ENCODE results near the gene DLGAP1. TPM values are rescaled to one million over a fixed set of nuclear protein-coding genes. Genes with fewer than 3 reads are reported as not detected.

DLGAP1 gene
- polyA plus RNA-seq, 1 donor from 2014 or later, result 4.5 TPM

DNA sequence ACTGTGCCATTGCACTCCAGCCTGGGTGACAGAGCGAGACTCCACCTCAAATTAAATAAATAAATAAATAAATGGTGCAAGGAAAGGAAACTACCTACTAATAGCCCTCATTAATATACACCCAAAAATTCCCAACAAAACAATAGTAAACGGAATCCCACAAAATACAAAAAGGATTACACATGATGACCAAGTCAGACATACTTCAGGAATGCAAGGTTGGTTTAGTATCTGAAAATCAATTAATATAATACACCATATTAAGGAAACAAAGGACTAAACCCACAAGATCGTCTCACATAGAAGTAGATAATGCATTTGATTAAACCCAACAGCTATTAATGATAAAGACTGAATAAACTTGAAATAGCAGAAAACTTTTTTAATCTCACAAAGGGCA is 697.7 kb downstream of the DLGAP1 start:
- Histone ChIP-seq H3F3A (ENCODE audit: insufficient read depth, low read length, poor library complexity, severe bottlenecking) (no peaks in the 10 kb centered on the region), H3K79me2 (replicated peaks; ENCODE audit: insufficient read depth, low read length) (no peaks in the 10 kb centered on the region), H3K9me2 (ENCODE audit: insufficient read depth, low read length) (no peaks in the 10 kb centered on the region), H3K27me3 (ENCODE audit: insufficient read depth, low read depth, low read length) (no peaks in the 10 kb centered on the region), H3K9ac (ENCODE audit: low read length) (no peak overlapping the region), H3K9me3 (ENCODE audit: low read length) (no peaks in the 10 kb centered on the region), H3K4me3 (ENCODE audit: low read length) (no peak overlapping the region), H2AFZ (ENCODE audit: low read depth, low read length) (no peak overlapping the region), H4K20me1 (ENCODE audit: insufficient read depth) (no peaks in the 10 kb centered on the region), H3K36me3 (ENCODE audit: insufficient read depth, low read length) (no peaks in the 10 kb centered on the region), H3K4me2 (ENCODE audit: low read length) (no peak overlapping the region), H3K27ac (ENCODE audit: low read length) (no peak overlapping the region)
- TF ChIP-seq EP300 (conservative IDR thresholded peaks at IDR 0.05; ENCODE audit: poor library complexity, severe bottlenecking), result no peak
- TF ChIP-seq EZH2 (IDR thresholded peaks at IDR 0.05; ENCODE audit: borderline replicate concordance, insufficient read depth, low read length, poor library complexity, severe bottlenecking), result no peak
- TF ChIP-seq SMC3 (conservative IDR thresholded peaks at IDR 0.05; ENCODE audit: poor library complexity), result no peak
- TF ChIP-seq, protein P1, sequence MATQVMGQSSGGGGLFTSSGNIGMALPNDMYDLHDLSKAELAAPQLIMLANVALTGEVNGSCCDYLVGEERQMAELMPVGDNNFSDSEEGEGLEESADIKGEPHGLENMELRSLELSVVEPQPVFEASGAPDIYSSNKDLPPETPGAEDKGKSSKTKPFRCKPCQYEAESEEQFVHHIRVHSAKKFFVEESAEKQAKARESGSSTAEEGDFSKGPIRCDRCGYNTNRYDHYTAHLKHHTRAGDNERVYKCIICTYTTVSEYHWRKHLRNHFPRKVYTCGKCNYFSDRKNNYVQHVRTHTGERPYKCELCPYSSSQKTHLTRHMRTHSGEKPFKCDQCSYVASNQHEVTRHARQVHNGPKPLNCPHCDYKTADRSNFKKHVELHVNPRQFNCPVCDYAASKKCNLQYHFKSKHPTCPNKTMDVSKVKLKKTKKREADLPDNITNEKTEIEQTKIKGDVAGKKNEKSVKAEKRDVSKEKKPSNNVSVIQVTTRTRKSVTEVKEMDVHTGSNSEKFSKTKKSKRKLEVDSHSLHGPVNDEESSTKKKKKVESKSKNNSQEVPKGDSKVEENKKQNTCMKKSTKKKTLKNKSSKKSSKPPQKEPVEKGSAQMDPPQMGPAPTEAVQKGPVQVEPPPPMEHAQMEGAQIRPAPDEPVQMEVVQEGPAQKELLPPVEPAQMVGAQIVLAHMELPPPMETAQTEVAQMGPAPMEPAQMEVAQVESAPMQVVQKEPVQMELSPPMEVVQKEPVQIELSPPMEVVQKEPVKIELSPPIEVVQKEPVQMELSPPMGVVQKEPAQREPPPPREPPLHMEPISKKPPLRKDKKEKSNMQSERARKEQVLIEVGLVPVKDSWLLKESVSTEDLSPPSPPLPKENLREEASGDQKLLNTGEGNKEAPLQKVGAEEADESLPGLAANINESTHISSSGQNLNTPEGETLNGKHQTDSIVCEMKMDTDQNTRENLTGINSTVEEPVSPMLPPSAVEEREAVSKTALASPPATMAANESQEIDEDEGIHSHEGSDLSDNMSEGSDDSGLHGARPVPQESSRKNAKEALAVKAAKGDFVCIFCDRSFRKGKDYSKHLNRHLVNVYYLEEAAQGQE (IDR thresholded peaks at IDR 0.05; ENCODE audit: borderline replicate concordance), result no peak

GRCh38 chr18:3753106-3753505 is 702.0 kb downstream of the DLGAP1 start:
- no peaks in the 10 kb centered on the region for H3F3A ChIP-seq (ENCODE audit: insufficient read depth, low read length, poor library complexity, severe bottlenecking)
- no peaks in the 10 kb centered on the region for H3K27me3 ChIP-seq (ENCODE audit: insufficient read depth, low read depth, low read length)
- no peaks in the 10 kb centered on the region for H4K20me1 ChIP-seq (ENCODE audit: insufficient read depth)
- H3K27ac ChIP-seq (ENCODE audit: low read length), result no peak overlapping the region
- H3K79me2 ChIP-seq (replicated peaks; ENCODE audit: insufficient read depth, low read length), result no peaks in the 10 kb centered on the region
- H2AFZ ChIP-seq (ENCODE audit: low read depth, low read length), result no peak overlapping the region
- no peak overlapping the region for H3K4me2 ChIP-seq (ENCODE audit: low read length)
- no peaks in the 10 kb centered on the region for H3K9me2 ChIP-seq (ENCODE audit: insufficient read depth, low read length)
- no peak for TF ChIP-seq CTCF (IDR thresholded peaks at IDR 0.05; ENCODE audit: poor library complexity, severe bottlenecking)
- TF ChIP-seq MXI1 (conservative IDR thresholded peaks at IDR 0.05; ENCODE audit: poor library complexity, severe bottlenecking), result no peak
- no peak for TF ChIP-seq POLR2AphosphoS5 (IDR thresholded peaks at IDR 0.05)
- TF ChIP-seq EP300 (conservative IDR thresholded peaks at IDR 0.05; ENCODE audit: poor library complexity, severe bottlenecking), result no peak
- no peak for TF ChIP-seq EZH2 (IDR thresholded peaks at IDR 0.05; ENCODE audit: borderline replicate concordance, insufficient read depth, low read length, poor library complexity, severe bottlenecking)
- no peak for TF ChIP-seq RAD21 (conservative IDR thresholded peaks at IDR 0.05)
- TF ChIP-seq, protein P1 (IDR thresholded peaks at IDR 0.05; ENCODE audit: borderline replicate concordance), result no peak
- TF ChIP-seq SMC3 (conservative IDR thresholded peaks at IDR 0.05; ENCODE audit: poor library complexity), result no peak
- TF ChIP-seq TAF1 (IDR thresholded peaks at IDR 0.05; ENCODE audit: low read depth), result no peak
- H3K4me3 ChIP-seq (ENCODE audit: low read length), result no peak overlapping the region
- H3K36me3 ChIP-seq (ENCODE audit: insufficient read depth, low read length), result no peaks in the 10 kb centered on the region
- H3K9me3 ChIP-seq (ENCODE audit: low read length), result no peaks in the 10 kb centered on the region
- no peak overlapping the region for H3K9ac ChIP-seq (ENCODE audit: low read length)

Measured in neural cell (in vitro differentiated cells).